Measurements from ENCODE around the gene CST9. TPM values are rescaled to one million over a fixed set of nuclear protein-coding genes. Genes with fewer than 3 reads are reported as not detected.
"Not testable (repeated sequence)": the region's sequence is repeated elsewhere in the genome, so short reads cannot be mapped to it uniquely, and the experiment has no call there.

The CST9 gene
- total and polyA plus RNA-seq, 2 of the 13 experiments (the other 11 are each of a cell fraction or from before 2014, with no cell fraction given): 0.07 TPM; not detected in 1

GRCh38 chr20:23620670-23621386 lies 15.1 kb upstream of the CST9 start (continued):
- TF ChIP-seq ZHX1 (CRISPR knock-in tag; IDR thresholded peaks at IDR 0.05; ENCODE audit: low read depth): peak; percentile 85; the same call in 1 of the 2 replicates
- TF ChIP-seq TEAD3 (CRISPR knock-in tag; optimal IDR thresholded peaks at IDR 0.05; ENCODE audit: borderline replicate concordance): peak; percentile 78
- TF ChIP-seq ZNF720 (CRISPR knock-in tag; IDR thresholded peaks at IDR 0.05): 0 out of 2 replicates have a peak, but pooled peaks have one; percentile 64
- TF ChIP-seq ZKSCAN8 (CRISPR knock-in tag; IDR thresholded peaks at IDR 0.05; ENCODE audit: borderline replicate concordance): peak; percentile 56; the same call in 1 of the 2 replicates
- TF ChIP-seq ZNF264 (CRISPR knock-in tag; IDR thresholded peaks at IDR 0.05): peak; percentile 89; the same call in 1 of the 2 replicates
- peak; percentile 48; the same call in 1 of the 2 replicates for TF ChIP-seq ELF1 (CRISPR knock-in tag; IDR thresholded peaks at IDR 0.05)
- TF ChIP-seq MTA1 (CRISPR knock-in tag; IDR thresholded peaks at IDR 0.05; ENCODE audit: borderline replicate concordance): peak; percentile 99
- 0 out of 2 replicates have a peak, but pooled peaks have one; percentile 50 for TF ChIP-seq ZNF230 (CRISPR knock-in tag; IDR thresholded peaks at IDR 0.05)
- TF ChIP-seq FOXP4 (CRISPR knock-in tag; IDR thresholded peaks at IDR 0.05): peak; percentile 89
- peak; percentile 86 for TF ChIP-seq RFXAP (CRISPR knock-in tag; IDR thresholded peaks at IDR 0.05; ENCODE audit: borderline replicate concordance)
- TF ChIP-seq PATZ1 (CRISPR knock-in tag; IDR thresholded peaks at IDR 0.05): 0 out of 2 replicates have a peak, but pooled peaks have one; percentile 51
- 0 out of 2 replicates have a peak, but pooled peaks have one; percentile 54 for TF ChIP-seq DZIP1 (CRISPR knock-in tag; IDR thresholded peaks at IDR 0.05)
- peak; percentile 75; the same call in 1 of the 2 replicates for TF ChIP-seq ZNF501 (CRISPR knock-in tag; IDR thresholded peaks at IDR 0.05)
- TF ChIP-seq DPF2 (CRISPR knock-in tag; IDR thresholded peaks at IDR 0.05; ENCODE audit: borderline replicate concordance, low read depth): peak; percentile 82; the same call in 1 of the 2 replicates
- TF ChIP-seq KLF12 (CRISPR knock-in tag; IDR thresholded peaks at IDR 0.05; ENCODE audit: borderline replicate concordance): peak; percentile 72; the same call in 1 of the 2 replicates
- peak; percentile 69; the same call in 1 of the 2 replicates for TF ChIP-seq ZSCAN21 (CRISPR knock-in tag; IDR thresholded peaks at IDR 0.05; ENCODE audit: borderline replicate concordance)
- TF ChIP-seq PHF21A (CRISPR knock-in tag; IDR thresholded peaks at IDR 0.05): peak; percentile 79
- not testable (repeated sequence) for TF ChIP-seq NR2F6 (IDR thresholded peaks at IDR 0.05)
- TF ChIP-seq NR2F6 (CRISPR knock-in tag; IDR thresholded peaks at IDR 0.05): peak; percentile 66; the same call in 1 of the 2 replicates
- peak; percentile 49; the same call in 1 of the 2 replicates for TF ChIP-seq ZNF205 (CRISPR knock-in tag; IDR thresholded peaks at IDR 0.05)

Measured in HepG2 (cell line).